ENCODE data around the gene GNAI3. TPM values are rescaled to one million over a fixed set of nuclear protein-coding genes. Genes with fewer than 3 reads are reported as not detected.

The GNAI3 gene
- total and polyA plus RNA-seq, 2 of the 13 experiments (the other 11 are each of a cell fraction or from before 2014, with no cell fraction given), result 4.3 to 9.0 TPM

DNA sequence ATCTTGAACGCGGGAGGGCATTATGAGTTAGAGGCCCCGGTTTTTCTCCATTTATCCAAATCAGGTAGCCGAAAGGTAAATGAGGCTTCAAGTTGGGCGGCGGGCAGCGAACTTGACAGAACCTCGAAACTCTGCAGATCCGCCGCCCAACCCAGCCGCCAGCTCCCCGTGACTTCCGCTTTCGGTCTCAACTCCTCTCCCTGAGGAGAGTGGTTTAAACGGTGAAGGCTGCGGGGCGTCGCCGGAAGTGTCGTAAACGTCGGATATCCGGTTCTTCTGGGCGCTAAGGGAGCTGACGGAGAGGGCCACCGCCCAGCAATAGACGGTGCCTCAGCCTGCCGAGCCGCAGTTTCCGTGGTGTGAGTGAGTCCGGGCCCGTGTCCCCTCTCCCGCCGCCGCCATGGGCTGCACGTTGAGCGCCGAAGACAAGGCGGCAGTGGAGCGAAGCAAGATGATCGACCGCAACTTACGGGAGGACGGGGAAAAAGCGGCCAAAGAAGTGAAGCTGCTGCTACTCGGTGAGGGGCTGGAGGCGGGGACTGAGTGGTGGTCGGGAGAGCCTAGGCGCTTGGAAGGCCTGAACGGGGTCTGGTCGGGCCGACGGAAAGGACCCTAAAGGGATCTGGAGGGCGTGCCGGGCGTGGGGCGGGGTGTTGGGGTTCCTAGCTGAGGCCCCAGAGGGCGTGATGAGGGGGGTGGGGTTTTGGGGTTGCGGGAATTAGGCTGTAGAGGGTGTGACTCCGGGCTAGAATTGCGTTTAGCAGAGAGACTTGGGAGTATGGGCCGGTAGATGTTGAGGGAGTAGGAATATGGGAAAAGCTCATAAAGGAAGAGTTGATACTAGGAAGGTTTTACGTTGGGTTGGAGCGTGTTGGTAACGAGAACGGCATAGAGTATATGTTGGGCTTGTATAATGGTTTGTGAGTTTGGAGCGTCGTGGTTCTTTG is at the start of gene GNAI3 (continued):
- TF ChIP-seq, protein P1, sequence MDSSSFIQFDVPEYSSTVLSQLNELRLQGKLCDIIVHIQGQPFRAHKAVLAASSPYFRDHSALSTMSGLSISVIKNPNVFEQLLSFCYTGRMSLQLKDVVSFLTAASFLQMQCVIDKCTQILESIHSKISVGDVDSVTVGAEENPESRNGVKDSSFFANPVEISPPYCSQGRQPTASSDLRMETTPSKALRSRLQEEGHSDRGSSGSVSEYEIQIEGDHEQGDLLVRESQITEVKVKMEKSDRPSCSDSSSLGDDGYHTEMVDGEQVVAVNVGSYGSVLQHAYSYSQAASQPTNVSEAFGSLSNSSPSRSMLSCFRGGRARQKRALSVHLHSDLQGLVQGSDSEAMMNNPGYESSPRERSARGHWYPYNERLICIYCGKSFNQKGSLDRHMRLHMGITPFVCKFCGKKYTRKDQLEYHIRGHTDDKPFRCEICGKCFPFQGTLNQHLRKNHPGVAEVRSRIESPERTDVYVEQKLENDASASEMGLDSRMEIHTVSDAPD (CRISPR knock-in tag; IDR thresholded peaks at IDR 0.05), result peak; percentile 28; the same call in 1 of the 2 replicates
- TF ChIP-seq ZKSCAN5 (CRISPR knock-in tag; IDR thresholded peaks at IDR 0.05) (peak; percentile 94), ADNP (CRISPR knock-in tag; IDR thresholded peaks at IDR 0.05) (no peak), ZSCAN22 (CRISPR knock-in tag; IDR thresholded peaks at IDR 0.05) (no peak), MXD4 (CRISPR knock-in tag; IDR thresholded peaks at IDR 0.05) (no peak), MAF1 (CRISPR knock-in tag; IDR thresholded peaks at IDR 0.05; ENCODE audit: borderline replicate concordance) (no peak), ZBTB38 (CRISPR knock-in tag; IDR thresholded peaks at IDR 0.05) (peak; percentile 57; the same call in 1 of the 2 replicates), ZBTB42 (CRISPR knock-in tag; IDR thresholded peaks at IDR 0.05) (no peak), ZFP62 (CRISPR knock-in tag; IDR thresholded peaks at IDR 0.05) (no peak), BRF2 (CRISPR knock-in tag; IDR thresholded peaks at IDR 0.05) (0 out of 2 replicates have a peak, but pooled peaks have one; percentile 71), HNRNPLL (IDR thresholded peaks at IDR 0.05; ENCODE audit: low read depth, low read length, poor library complexity, severe bottlenecking) (peak; percentile 97), RFXAP (CRISPR knock-in tag; IDR thresholded peaks at IDR 0.05; ENCODE audit: borderline replicate concordance) (peak; percentile 69; the same call in 1 of the 2 replicates), MYNN (CRISPR knock-in tag; IDR thresholded peaks at IDR 0.05; ENCODE audit: low read depth) (no peak), SMC3 (IDR thresholded peaks at IDR 0.05; ENCODE audit: low read length) (no peak; the same call in 1 of the 2 replicates), CAMTA2 (CRISPR knock-in tag; IDR thresholded peaks at IDR 0.05; ENCODE audit: borderline replicate concordance) (peak; percentile 30; the same call in 1 of the 2 replicates)
- TF ChIP-seq, protein P2, sequence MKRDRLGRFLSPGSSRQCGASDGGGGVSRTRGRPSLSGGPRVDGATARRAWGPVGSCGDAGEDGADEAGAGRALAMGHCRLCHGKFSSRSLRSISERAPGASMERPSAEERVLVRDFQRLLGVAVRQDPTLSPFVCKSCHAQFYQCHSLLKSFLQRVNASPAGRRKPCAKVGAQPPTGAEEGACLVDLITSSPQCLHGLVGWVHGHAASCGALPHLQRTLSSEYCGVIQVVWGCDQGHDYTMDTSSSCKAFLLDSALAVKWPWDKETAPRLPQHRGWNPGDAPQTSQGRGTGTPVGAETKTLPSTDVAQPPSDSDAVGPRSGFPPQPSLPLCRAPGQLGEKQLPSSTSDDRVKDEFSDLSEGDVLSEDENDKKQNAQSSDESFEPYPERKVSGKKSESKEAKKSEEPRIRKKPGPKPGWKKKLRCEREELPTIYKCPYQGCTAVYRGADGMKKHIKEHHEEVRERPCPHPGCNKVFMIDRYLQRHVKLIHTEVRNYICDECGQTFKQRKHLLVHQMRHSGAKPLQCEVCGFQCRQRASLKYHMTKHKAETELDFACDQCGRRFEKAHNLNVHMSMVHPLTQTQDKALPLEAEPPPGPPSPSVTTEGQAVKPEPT (CRISPR knock-in tag; IDR thresholded peaks at IDR 0.05; ENCODE audit: low read depth), result peak; percentile 71
- TF ChIP-seq, protein P3, sequence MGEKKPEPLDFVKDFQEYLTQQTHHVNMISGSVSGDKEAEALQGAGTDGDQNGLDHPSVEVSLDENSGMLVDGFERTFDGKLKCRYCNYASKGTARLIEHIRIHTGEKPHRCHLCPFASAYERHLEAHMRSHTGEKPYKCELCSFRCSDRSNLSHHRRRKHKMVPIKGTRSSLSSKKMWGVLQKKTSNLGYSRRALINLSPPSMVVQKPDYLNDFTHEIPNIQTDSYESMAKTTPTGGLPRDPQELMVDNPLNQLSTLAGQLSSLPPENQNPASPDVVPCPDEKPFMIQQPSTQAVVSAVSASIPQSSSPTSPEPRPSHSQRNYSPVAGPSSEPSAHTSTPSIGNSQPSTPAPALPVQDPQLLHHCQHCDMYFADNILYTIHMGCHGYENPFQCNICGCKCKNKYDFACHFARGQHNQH (CRISPR knock-in tag; IDR thresholded peaks at IDR 0.05), result peak; percentile 51
- TF ChIP-seq, protein P4, sequence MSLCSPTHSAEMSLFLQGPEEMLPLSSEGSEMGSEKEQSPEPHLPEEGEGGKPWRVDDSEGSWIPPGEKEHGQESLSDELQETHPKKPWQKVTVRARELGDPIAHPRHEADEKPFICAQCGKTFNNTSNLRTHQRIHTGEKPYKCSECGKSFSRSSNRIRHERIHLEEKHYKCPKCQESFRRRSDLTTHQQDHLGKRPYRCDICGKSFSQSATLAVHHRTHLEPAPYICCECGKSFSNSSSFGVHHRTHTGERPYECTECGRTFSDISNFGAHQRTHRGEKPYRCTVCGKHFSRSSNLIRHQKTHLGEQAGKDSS (CRISPR knock-in tag; IDR thresholded peaks at IDR 0.05; ENCODE audit: borderline replicate concordance, low read depth), result peak; percentile 83; the same call in 1 of the 2 replicates
